IMR-90 (cell line): ENCODE measurements around the gene GPC5. TPM values are rescaled to one million over a fixed set of nuclear protein-coding genes. Genes with fewer than 3 reads are reported as not detected.

Experiments
- ATAC-seq: fragments of 200-7000 bp; cut with Tn5 transposase; 2 replicates; pipeline ENCODE4 v1.9.1; 2020; ENCODE audit warnings: low read depth, mild to moderate bottlenecking, moderate library complexity
- BruUV-seq: library from RNA; stranded (reverse); fragments of 400-500 nt; replicated peaks from 2 replicates; lab custom pipeline; 2021; lab: Mats Ljungman, UMichigan
- CTCF ChIA-PET: fragments of 300-600 bp; formaldehyde crosslinking; extraction: SDS; loops from one replicate; lab custom pipeline; 2021; ENCODE audit warnings: antibody characterized with exemption; lab: Yijun Ruan, JAX
- POLR2A ChIA-PET: fragments of 300-600 bp; sonication (Branson Sonifier 250); formaldehyde crosslinking; loops from one replicate; lab custom pipeline; 2022; ENCODE audit warnings: antibody characterized with exemption; ENCODE audit not compliant: unreplicated experiment; lab: Charles Lee
- DNase-seq: peaks from one replicate; pipeline ENCODE4 v3.0.0; 2013
- H2AFZ ChIP-seq: replicated peaks from 2 replicates; pipeline ENCODE3; 2013; ENCODE audit warnings: low read length, mild to moderate bottlenecking; ENCODE audit not compliant: poor library complexity
- H2AK5ac ChIP-seq: 2 replicates; pipeline ENCODE4 v1.6.1; 2013; ENCODE audit warnings: low read depth, low read length, inconsistent platforms
- H2AK9ac ChIP-seq: replicated peaks from 2 replicates; pipeline ENCODE3; 2013; ENCODE audit warnings: mild to moderate bottlenecking, low read depth, low read length, moderate library complexity; ENCODE audit not compliant: poor library complexity
- H2BK120ac ChIP-seq: 2 replicates; pipeline ENCODE4 v1.6.1; 2013; ENCODE audit warnings: low read depth, low read length, inconsistent platforms
- H2BK15ac ChIP-seq: 3 replicates; pipeline ENCODE4 v1.6.1; 2013; ENCODE audit warnings: low read depth, low read length, inconsistent platforms
- H2BK20ac ChIP-seq: 2 replicates; pipeline ENCODE4 v1.6.1; 2013; ENCODE audit warnings: low read depth, mild to moderate bottlenecking, inconsistent platforms, low read length, moderate library complexity
- H2BK5ac ChIP-seq: 2 replicates; pipeline ENCODE4 v1.6.1; 2013; ENCODE audit warnings: mild to moderate bottlenecking, low read depth, low read length, inconsistent platforms; ENCODE audit not compliant: poor library complexity, severe bottlenecking
- H3K14ac ChIP-seq: replicated peaks from 2 replicates; pipeline ENCODE4 v1.6.1; 2013; ENCODE audit warnings: low read depth, low read length, inconsistent platforms
- H3K18ac ChIP-seq: 2 replicates; pipeline ENCODE4 v1.6.1; 2013; ENCODE audit warnings: low read depth, low read length, control low read depth
- H3K23ac ChIP-seq: 2 replicates; pipeline ENCODE4 v1.6.1; 2013; ENCODE audit warnings: low read depth, low read length, inconsistent platforms
- H3K27ac ChIP-seq: 2 replicates; pipeline ENCODE4 v1.5.1; 2013; ENCODE audit warnings: mild to moderate bottlenecking, control low read depth, low read length; ENCODE audit not compliant: insufficient read depth
- H3K27me3 ChIP-seq: 2 replicates; pipeline ENCODE4 v1.6.1; 2013; ENCODE audit warnings: low read length; ENCODE audit not compliant: control insufficient read depth, insufficient read depth
- H3K36me3 ChIP-seq: 2 replicates; pipeline ENCODE4 v1.6.1; 2013; ENCODE audit warnings: low read length, mixed read lengths; ENCODE audit not compliant: control insufficient read depth, insufficient read depth
- H3K4ac ChIP-seq: 2 replicates; pipeline ENCODE4 v1.6.1; 2013; ENCODE audit warnings: low read depth, low read length, inconsistent platforms
- H3K4me1 ChIP-seq: 2 replicates; pipeline ENCODE4 v1.6.1; 2013; ENCODE audit warnings: low read length, mixed read lengths; ENCODE audit not compliant: control insufficient read depth, insufficient read depth
- H3K4me2 ChIP-seq: 2 replicates; pipeline ENCODE4 v1.6.1; 2013; ENCODE audit warnings: low read depth, mild to moderate bottlenecking, control low read depth, low read length, moderate library complexity
- H3K4me3 ChIP-seq: 2 replicates; pipeline ENCODE4 v1.5.1; 2013; ENCODE audit warnings: low read depth, mild to moderate bottlenecking, control low read depth, low read length, moderate library complexity; ENCODE audit not compliant: insufficient read depth
- H3K56ac ChIP-seq: 2 replicates; pipeline ENCODE4 v1.6.1; 2013; ENCODE audit warnings: low read length, inconsistent platforms; ENCODE audit not compliant: insufficient read depth; ENCODE audit errors: extremely low read depth
- H3K79me1 ChIP-seq, 2 experiments: 2 replicates each; pipeline ENCODE4 v1.6.1; 2013; ENCODE audit warnings: low read length in 2 of 2, inconsistent platforms in 1 of 2, low read depth in 1 of 2
- H3K9ac ChIP-seq: 2 replicates; pipeline ENCODE4 v1.6.1; 2013; ENCODE audit warnings: low read depth, low read length, control low read depth
- H3K9me1 ChIP-seq: 2 replicates; pipeline ENCODE4 v1.6.1; 2013; ENCODE audit warnings: low read length, inconsistent platforms; ENCODE audit not compliant: insufficient read depth
- H3K9me3 ChIP-seq: 2 replicates; pipeline ENCODE4 v1.6.1; 2013; ENCODE audit warnings: low read length; ENCODE audit not compliant: control insufficient read depth, insufficient read depth
- H4K20me1 ChIP-seq: 2 replicates; pipeline ENCODE4 v1.6.1; 2013; ENCODE audit warnings: low read length, inconsistent platforms; ENCODE audit not compliant: insufficient read depth
- H4K5ac ChIP-seq: 2 replicates; pipeline ENCODE4 v1.6.1; 2013; ENCODE audit warnings: mild to moderate bottlenecking, low read depth, low read length, control low read depth
- H4K8ac ChIP-seq, 2 experiments: 2 replicates each; pipeline ENCODE4 v1.6.1; 2013; ENCODE audit warnings: low read depth in 2 of 2, low read length in 2 of 2, control low read depth in 1 of 2, inconsistent platforms in 1 of 2
- H4K91ac ChIP-seq: 2 replicates; pipeline ENCODE4 v1.6.1; 2013; ENCODE audit warnings: low read depth, low read length, inconsistent platforms; ENCODE audit not compliant: insufficient read depth
- BHLHE40 ChIP-seq: fragments of 150-350 bp; IDR thresholded peaks from 2 replicates; pipeline ENCODE4 v1.6.1; 2016; ENCODE audit warnings: mild to moderate bottlenecking, low read depth, low read length
- CEBPB ChIP-seq: IDR thresholded peaks from 2 replicates; pipeline ENCODE4 v1.6.1; 2012; ENCODE audit warnings: low read depth, low read length, improper control_type of control experiment
- CHD1 ChIP-seq: IDR thresholded peaks from 2 replicates; pipeline ENCODE4 v1.6.1; 2012; ENCODE audit warnings: low read depth, low read length, improper control_type of control experiment
- CTCF ChIP-seq: conservative IDR thresholded peaks from 2 replicates; pipeline ENCODE4 v1.5.1; 2012; ENCODE audit warnings: mild to moderate bottlenecking, low read depth, low read length, improper control_type of control experiment
- ELK1 ChIP-seq: fragments of 150-350 bp; IDR thresholded peaks from 2 replicates; pipeline ENCODE4 v1.6.1; 2016; ENCODE audit warnings: low read depth, mild to moderate bottlenecking, low read length, moderate library complexity, borderline replicate concordance
- FOS ChIP-seq: fragments of 150-350 bp; IDR thresholded peaks from 2 replicates; pipeline ENCODE4 v1.6.1; 2016; ENCODE audit warnings: low read depth, low read length
- MAFK ChIP-seq: IDR thresholded peaks from 2 replicates; pipeline ENCODE4 v1.6.1; 2012; ENCODE audit warnings: low read depth, low read length, improper control_type of control experiment
- MAZ ChIP-seq: IDR thresholded peaks from 2 replicates; pipeline ENCODE4 v1.6.1; 2012; ENCODE audit warnings: low read depth, mild to moderate bottlenecking, low read length, improper control_type of control experiment, moderate library complexity, borderline replicate concordance
- MXI1 ChIP-seq: IDR thresholded peaks from 2 replicates; pipeline ENCODE4 v1.6.1; 2012; ENCODE audit warnings: low read depth, mild to moderate bottlenecking, low read length, moderate library complexity, borderline replicate concordance
- NFE2L2 ChIP-seq: fragments of 150-350 bp; IDR thresholded peaks from 2 replicates; pipeline ENCODE4 v1.6.1; 2016; ENCODE audit warnings: low read depth, mild to moderate bottlenecking, low read length
- POLR2A ChIP-seq: IDR thresholded peaks from 2 replicates; pipeline ENCODE4 v1.6.1; 2012; ENCODE audit warnings: mild to moderate bottlenecking, low read depth, low read length
- RAD21 ChIP-seq: IDR thresholded peaks from 2 replicates; pipeline ENCODE4 v1.6.1; 2012; ENCODE audit warnings: low read length, improper control_type of control experiment
- RCOR1 ChIP-seq: IDR thresholded peaks from 2 replicates; pipeline ENCODE4 v1.6.1; 2012; ENCODE audit warnings: mild to moderate bottlenecking, low read length, improper control_type of control experiment; ENCODE audit not compliant: insufficient replicate concordance
- RFX5 ChIP-seq: IDR thresholded peaks from 2 replicates; pipeline ENCODE4 v1.8.0; 2012; ENCODE audit warnings: low read depth, mild to moderate bottlenecking, low read length, moderate library complexity
- SMC3 ChIP-seq: fragments of 150-350 bp; IDR thresholded peaks from 2 replicates; pipeline ENCODE4 v1.6.1; 2016; ENCODE audit warnings: low read depth, mild to moderate bottlenecking, antibody characterized with exemption, low read length, moderate library complexity
- WGBS, 2 experiments: methylation state at CpG; one replicate each; pipeline versions ENCODE4 v1.1.5 to v1.1.7; 2013; ENCODE audit warnings: missing lambda C conversion rate in 2 of 2; ENCODE audit not compliant: insufficient read length in 1 of 2; ENCODE audit errors: extremely low coverage in 2 of 2; 5-methylcytosine and 5-hydroxymethylcytosine counted together
- dilution Hi-C: fragments of 300-500 bp; cut with HindIII; formaldehyde crosslinking; loops from one replicate; pipeline ENCODE4 v1.14.3; 2018; ENCODE audit warnings: low sequenced_read_pairs; ENCODE audit not compliant: unreplicated experiment
- in situ Hi-C: fragments of 300-500 bp; cut with MboI; formaldehyde crosslinking; loops from 3 replicates; pipeline ENCODE4 v1.14.3; 2019; ENCODE audit warnings: low sequenced_read_pairs, inconsistent platforms, mixed read lengths
- intact Hi-C: fragments of 100-400 bp; cut with micrococcal nuclease; formaldehyde crosslinking; loops from 2 replicates; pipeline ENCODE4 v1.10.0; 2022
- polyA plus RNA-seq, 3 experiments: library from polyadenylated mRNA; depleted of rRNA; stranded (reverse); fragments of >200 nt; gene quantifications; 2 replicates each; pipeline ENCODE4 v1.2.3, GENCODE V29; 2012; ENCODE audit warnings: low replicate concordance in 1 of 3
- total RNA-seq: library from RNA; depleted of rRNA; stranded (reverse); fragments of >200 nt; gene quantifications from 2 replicates; pipeline ENCODE4 v1.2.3, GENCODE V29; 2012
- TF ChIP-seq, protein P1 (sequence below): fragments of 150-350 bp; IDR thresholded peaks from 2 replicates; pipeline ENCODE4 v1.6.1; 2017; ENCODE audit warnings: mild to moderate bottlenecking, antibody characterized with exemption, low read length, low read depth

Gene GPC5
- total and polyA plus RNA-seq, 2 of the 4 experiments (the other 2 are of a cell fraction), result 0.94 to 1.8 TPM

GRCh38 chr13:91467236-91467635 lies 68.8 kb downstream of the GPC5 start:
- Histone ChIP-seq H3K4me2 (no peak overlapping the region), H3K36me3 (no peaks in the 10 kb centered on the region), H4K8ac (no peak overlapping the region), H3K4ac (no peak overlapping the region), H2BK120ac (no peak overlapping the region), H3K14ac (no peak overlapping the region), H2BK15ac (no peak overlapping the region), H3K9me1 (no peaks in the 10 kb centered on the region), H4K20me1 (no peaks in the 10 kb centered on the region), H4K5ac (no peak overlapping the region), H3K27ac (no peak overlapping the region), H2AK5ac (no peak overlapping the region), H3K9me3 (no peaks in the 10 kb centered on the region), H4K91ac (no peak overlapping the region), H3K4me1 (no peaks in the 10 kb centered on the region), H2BK20ac (no peak overlapping the region), H2BK5ac (no peak overlapping the region), H3K56ac (no peak overlapping the region), H2AK9ac (no peak overlapping the region), H3K9ac (no peak overlapping the region), H3K27me3 (no peaks in the 10 kb centered on the region), H3K4me3 (no peak overlapping the region), H3K23ac (no peak overlapping the region), H3K18ac (no peak overlapping the region), H3K79me1 (no peaks in the 10 kb centered on the region), H2AFZ (no peak overlapping the region)
- no peak for DNase-seq
- ATAC-seq, result no peak
- WGBS, 2 experiments, result no CpG with 5 or more reads among the region's 3 CpGs
- in situ Hi-C loops (no loop called here), intact Hi-C loops (no loop called here), dilution Hi-C loops (no loop called here)
- BruUV-seq, result no TSS peak
- TF ChIP-seq MXI1 (no peak), CEBPB (no peak), POLR2A (no peak), CHD1 (no peak), RCOR1 (no peak), FOS (no peak), NFE2L2 (no peak), CTCF (no peak), BHLHE40 (no peak), ELK1 (no peak), RAD21 (no peak), SMC3 (no peak), RFX5 (no peak), MAFK (no peak), MAZ (no peak)
- TF ChIP-seq, protein P1, sequence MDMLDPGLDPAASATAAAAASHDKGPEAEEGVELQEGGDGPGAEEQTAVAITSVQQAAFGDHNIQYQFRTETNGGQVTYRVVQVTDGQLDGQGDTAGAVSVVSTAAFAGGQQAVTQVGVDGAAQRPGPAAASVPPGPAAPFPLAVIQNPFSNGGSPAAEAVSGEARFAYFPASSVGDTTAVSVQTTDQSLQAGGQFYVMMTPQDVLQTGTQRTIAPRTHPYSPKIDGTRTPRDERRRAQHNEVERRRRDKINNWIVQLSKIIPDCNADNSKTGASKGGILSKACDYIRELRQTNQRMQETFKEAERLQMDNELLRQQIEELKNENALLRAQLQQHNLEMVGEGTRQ, result no peak
- CTCF ChIA-PET, result no interaction called here
- POLR2A ChIA-PET, result no interaction called here
